Right atrium auricular region (tissue), 2 donors: ENCODE measurements around the gene ARHGAP42. TPM values are rescaled to one million over a fixed set of nuclear protein-coding genes. Genes with fewer than 3 reads are reported as not detected.

Source experiments
- DNase-seq: peaks from one replicate; pipeline ENCODE4 v3.0.0-alpha.2; 2019; ENCODE audit warnings: low spot score
- H3K27ac ChIP-seq, 2 donors: fragments of 200-600 bp; sonication (generic); 1 replicate in 1 of 2; 2 replicates in 1 of 2; pipeline ENCODE4 v1.5.1; 2016 to 2019
- H3K27me3 ChIP-seq, 2 donors: fragments of 200-600 bp; sonication (generic); one replicate each; pipeline versions ENCODE4 v1.5.1 to v1.6.0; 2017 to 2019
- H3K36me3 ChIP-seq: fragments of 200-600 bp; sonication (generic); one replicate; pipeline ENCODE4 v1.5.1; 2016
- H3K4me1 ChIP-seq, 2 donors: fragments of 200-600 bp; sonication (generic); one replicate each; pipeline versions ENCODE4 v1.5.1 to v1.6.0; 2017 to 2019
- H3K4me3 ChIP-seq, 2 donors: fragments of 200-600 bp; sonication (generic); 1 replicate in 1 of 2; 2 replicates in 1 of 2; pipeline ENCODE4 v1.5.1; 2017 to 2019; ENCODE audit warnings: mild to moderate bottlenecking in 1 of 2, moderate library complexity in 1 of 2
- H3K9me3 ChIP-seq, 2 donors: fragments of 200-600 bp; sonication (generic); one replicate each; pipeline ENCODE4 v1.5.1; 2019
- total RNA-seq, 2 donors: library from RNA; depleted of rRNA; stranded (reverse); fragments of >200 nt; gene quantifications; one replicate each; pipeline ENCODE4 v1.1.0, GENCODE V29; 2016
- TF ChIP-seq, protein P1 (sequence below), 2 donors: fragments of 200-600 bp; sonication (generic); IDR thresholded peaks; one replicate each; pipeline ENCODE4 v1.5.1; 2019; ENCODE audit warnings: antibody characterized with exemption in 2 of 2

ARHGAP42 gene
- total RNA-seq, 2 donors from 2014 or later: 6.1 to 12.1 TPM

DNA sequence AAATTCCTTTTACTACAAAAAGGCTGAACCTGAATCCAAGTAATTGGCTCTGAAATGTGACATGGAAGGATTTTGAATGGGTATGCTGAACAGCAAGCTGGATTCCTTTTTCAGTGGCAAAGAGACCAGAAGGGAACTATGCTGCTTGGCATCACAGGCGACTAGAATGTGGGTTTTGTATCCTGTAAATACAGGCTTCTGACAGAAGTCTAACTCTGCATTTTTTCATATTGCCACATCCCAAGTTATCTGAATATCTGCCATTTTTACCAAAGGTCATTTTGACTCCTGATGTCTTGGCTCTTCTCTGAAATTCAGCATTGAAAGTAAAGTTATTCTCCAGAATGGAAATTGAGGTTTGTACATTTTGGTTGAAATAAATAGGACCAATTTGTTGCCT is 145.7 kb downstream of the ARHGAP42 start:
- Histone ChIP-seq H3K27ac (no peak overlapping the region), H3K4me3 (no peak overlapping the region), H3K4me1 (peaks cover 0 to 30% of the 10 kb centered on the region in 2 donors), H3K27me3 (no peaks in the 10 kb centered on the region), H3K36me3 (no peaks in the 10 kb centered on the region), H3K9me3 (no peaks in the 10 kb centered on the region)
- TF ChIP-seq, protein P1, sequence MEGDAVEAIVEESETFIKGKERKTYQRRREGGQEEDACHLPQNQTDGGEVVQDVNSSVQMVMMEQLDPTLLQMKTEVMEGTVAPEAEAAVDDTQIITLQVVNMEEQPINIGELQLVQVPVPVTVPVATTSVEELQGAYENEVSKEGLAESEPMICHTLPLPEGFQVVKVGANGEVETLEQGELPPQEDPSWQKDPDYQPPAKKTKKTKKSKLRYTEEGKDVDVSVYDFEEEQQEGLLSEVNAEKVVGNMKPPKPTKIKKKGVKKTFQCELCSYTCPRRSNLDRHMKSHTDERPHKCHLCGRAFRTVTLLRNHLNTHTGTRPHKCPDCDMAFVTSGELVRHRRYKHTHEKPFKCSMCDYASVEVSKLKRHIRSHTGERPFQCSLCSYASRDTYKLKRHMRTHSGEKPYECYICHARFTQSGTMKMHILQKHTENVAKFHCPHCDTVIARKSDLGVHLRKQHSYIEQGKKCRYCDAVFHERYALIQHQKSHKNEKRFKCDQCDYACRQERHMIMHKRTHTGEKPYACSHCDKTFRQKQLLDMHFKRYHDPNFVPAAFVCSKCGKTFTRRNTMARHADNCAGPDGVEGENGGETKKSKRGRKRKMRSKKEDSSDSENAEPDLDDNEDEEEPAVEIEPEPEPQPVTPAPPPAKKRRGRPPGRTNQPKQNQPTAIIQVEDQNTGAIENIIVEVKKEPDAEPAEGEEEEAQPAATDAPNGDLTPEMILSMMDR (IDR thresholded peaks at IDR 0.05): no peak
- no peak for DNase-seq

DNA sequence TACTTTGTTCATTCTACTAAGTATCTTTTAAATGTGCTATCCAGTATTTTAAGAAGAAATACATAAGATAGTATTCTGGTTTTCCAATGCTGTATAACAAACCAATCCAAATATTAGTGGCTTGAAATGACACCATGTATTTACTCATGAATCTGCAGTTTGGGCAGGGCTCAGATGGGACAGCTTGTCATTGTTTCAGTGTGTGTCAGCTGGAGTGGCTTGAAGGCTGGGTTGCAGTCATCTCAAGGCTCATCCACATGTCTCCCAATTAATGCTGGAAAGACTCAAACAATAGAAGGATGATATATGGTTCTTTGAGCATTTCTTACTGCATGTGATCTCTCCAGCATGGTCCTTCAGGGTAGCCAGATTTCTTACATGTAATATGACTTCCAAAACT is 146.2 kb downstream of the ARHGAP42 start:
- H3K36me3 ChIP-seq: no peaks in the 10 kb centered on the region
- peaks cover 0 to 30% of the 10 kb centered on the region in 2 donors for H3K4me1 ChIP-seq
- H3K27me3 ChIP-seq: no peaks in the 10 kb centered on the region
- no peaks in the 10 kb centered on the region for H3K9me3 ChIP-seq
- no peak for DNase-seq
- no peak overlapping the region for H3K27ac ChIP-seq
- no peak overlapping the region for H3K4me3 ChIP-seq
- TF ChIP-seq, protein P1 (IDR thresholded peaks at IDR 0.05): no peak

DNA sequence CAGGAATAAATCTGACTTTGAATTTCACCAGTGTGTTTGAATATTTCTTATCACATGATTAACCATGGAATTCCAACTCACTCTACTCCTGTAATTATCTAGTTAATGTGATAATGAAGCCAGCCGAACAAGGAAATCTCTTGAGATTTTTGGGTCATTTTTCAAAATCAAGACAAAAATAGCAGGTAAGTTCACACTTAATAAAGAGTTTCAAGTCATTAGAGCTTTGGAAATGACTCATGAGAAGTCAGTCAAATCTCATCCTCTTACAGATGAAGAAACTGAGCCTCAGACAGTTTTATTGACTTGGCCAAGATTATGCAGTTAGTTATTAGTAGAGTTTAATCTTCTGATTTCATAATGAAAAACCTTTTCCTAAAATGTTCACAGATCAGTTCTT is 148.8 kb downstream of the ARHGAP42 start:
- H3K4me3 ChIP-seq: no peak overlapping the region
- no peak overlapping the region for H3K27ac ChIP-seq
- no peaks in the 10 kb centered on the region for H3K27me3 ChIP-seq
- TF ChIP-seq, protein P1 (IDR thresholded peaks at IDR 0.05): no peak
- no peak for DNase-seq
- no peaks in the 10 kb centered on the region for H3K9me3 ChIP-seq
- no peaks in the 10 kb centered on the region for H3K36me3 ChIP-seq
- H3K4me1 ChIP-seq: peaks cover 0 to 22% of the 10 kb centered on the region in 2 donors

DNA sequence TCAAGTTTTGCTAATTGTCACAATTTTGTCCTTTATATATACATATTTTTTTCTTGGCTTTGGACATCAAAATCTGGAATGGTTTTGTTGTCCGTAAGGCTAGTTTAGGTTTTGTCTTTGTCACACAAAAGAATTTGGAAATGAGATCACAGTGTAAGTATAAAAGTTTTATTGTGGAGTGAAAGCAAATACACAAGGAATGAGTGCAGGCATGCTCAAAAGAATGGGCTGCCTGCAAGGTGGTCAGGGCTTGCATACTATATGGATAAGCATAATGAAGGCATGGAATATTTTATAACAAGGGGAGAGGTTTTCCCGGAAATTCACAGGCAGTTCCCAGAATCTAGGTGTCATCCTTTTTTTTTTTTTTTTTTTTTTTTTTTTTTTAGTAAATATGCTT is 150.2 kb downstream of the ARHGAP42 start:
- TF ChIP-seq, protein P1 (IDR thresholded peaks at IDR 0.05): no peak
- Histone ChIP-seq H3K4me1 (peaks cover 0 to 7% of the 10 kb centered on the region in 2 donors), H3K27ac (no peak overlapping the region), H3K9me3 (no peaks in the 10 kb centered on the region), H3K36me3 (no peaks in the 10 kb centered on the region), H3K4me3 (no peak overlapping the region), H3K27me3 (no peaks in the 10 kb centered on the region)
- no peak for DNase-seq

DNA sequence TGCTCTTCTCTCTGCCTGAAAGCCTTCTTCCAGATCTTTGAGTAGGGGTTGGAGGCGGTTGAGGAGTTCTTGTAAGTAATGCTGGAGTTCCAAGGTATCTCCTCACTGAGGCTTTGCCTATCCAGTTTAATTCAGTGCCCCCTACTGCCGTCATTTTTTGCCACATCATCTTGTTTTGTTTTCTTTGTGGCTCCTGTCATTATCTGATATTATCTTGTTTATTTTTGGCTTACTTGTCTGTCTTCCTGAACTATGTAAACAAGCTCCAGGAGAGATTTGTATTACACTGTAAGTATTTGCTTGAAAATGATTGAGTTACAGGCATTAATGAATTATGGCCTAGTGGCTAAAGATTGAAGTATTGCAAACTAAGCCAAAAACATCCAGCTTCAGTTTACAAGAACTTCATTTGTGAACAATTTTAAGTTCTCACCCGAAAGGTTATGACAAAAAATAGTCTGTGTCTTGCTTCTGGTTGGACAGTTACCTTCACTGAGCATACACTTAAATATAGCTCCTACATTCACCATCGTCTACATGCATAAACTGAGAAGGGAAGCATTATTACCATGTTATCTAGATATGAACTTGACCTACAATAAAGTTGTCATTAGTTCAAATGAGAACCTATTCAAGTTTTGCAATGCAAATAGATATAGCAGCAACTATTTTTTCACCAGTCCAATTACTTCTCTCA is 154.8 kb downstream of the ARHGAP42 start:
- no peak overlapping the region for H3K27ac ChIP-seq
- no peak overlapping the region for H3K4me3 ChIP-seq

More for the DNA sequence above, 154.8 kb downstream of the ARHGAP42 start:
- TF ChIP-seq, protein P1 (IDR thresholded peaks at IDR 0.05): no peak
- DNase-seq: no peak
- no peaks in the 10 kb centered on the region for H3K4me1 ChIP-seq
- no peaks in the 10 kb centered on the region for H3K9me3 ChIP-seq
- no peaks in the 10 kb centered on the region for H3K36me3 ChIP-seq
- no peaks in the 10 kb centered on the region for H3K27me3 ChIP-seq
